ENCODE results near the gene GLA. TPM values are rescaled to one million over a fixed set of nuclear protein-coding genes. Genes with fewer than 3 reads are reported as not detected.

The GLA gene
- total RNA-seq, 1 donor from 2014 or later, result 9.0 TPM

GRCh38 chrX:101357166-101357795 is 50.4 kb downstream of the GLA start:
- no peaks in the 10 kb centered on the region for H3K4me1 ChIP-seq
- intact Hi-C loops (cut with DNase I), result no loop called here

GRCh38 chrX:101349193-101349562 is 58.5 kb downstream of the GLA start:
- no peaks in the 10 kb centered on the region for H3K27me3 ChIP-seq
- no peak for DNase-seq (ENCODE audit: low spot score in 2 of 2)
- intact Hi-C loops (cut with DNase I), result loop anchor here (2.0 to 10.0 kb wide), 4 partner anchors 42 to 252 kb away; partner anchors contain the start of genes CENPI, GLA, HNRNPH2 and RPL36A
- no peaks in the 10 kb centered on the region for H3K9me3 ChIP-seq
- peak overlapping the region in 1 of 2 donors; percentile 81 for H3K27ac ChIP-seq
- TF ChIP-seq CTCF (IDR thresholded peaks at IDR 0.05), result no peak
- H3K4me1 ChIP-seq, result peaks cover 0 to 2% of the 10 kb centered on the region in 2 donors
- peak overlapping the region; percentile 72 to 78 for H3K4me3 ChIP-seq
- peaks cover 0 to 3% of the 10 kb centered on the region in 2 donors for H3K36me3 ChIP-seq

More at GRCh38 chrX:101357166-101357795, 50.4 kb downstream of the GLA start:
- TF ChIP-seq CTCF (IDR thresholded peaks at IDR 0.05), result peak in 1 of 3 experiments; percentile 24
- DNase-seq (ENCODE audit: low spot score in 2 of 2), result no peak
- H3K9me3 ChIP-seq, result no peaks in the 10 kb centered on the region
- H3K4me3 ChIP-seq, result no peak overlapping the region
- H3K36me3 ChIP-seq, result no peaks in the 10 kb centered on the region
- H3K27ac ChIP-seq, result no peak overlapping the region
- no peaks in the 10 kb centered on the region for H3K27me3 ChIP-seq

GRCh38 chrX:101348452-101349192 is 59.1 kb downstream of the GLA start, which contains the start of gene TIMM8A:
Gene TIMM8A, minus strand, starts transcription at chrX:101348742. Its CDS starts 78 bp downstream, at chrX:101348664.
- peak within 1 kb of the TSS; percentile 79 to 81 for H3K27ac ChIP-seq
- H3K9me3 ChIP-seq, result no peaks in the 10 kb centered on the region
- peaks cover 0 to 3% of the 10 kb centered on the region in 2 donors for H3K36me3 ChIP-seq
- H3K4me1 ChIP-seq, result peaks cover 0 to 2% of the 10 kb centered on the region in 2 donors
- DNase-seq (ENCODE audit: low spot score in 2 of 2), result peak; percentile 21 to 85
- H3K4me3 ChIP-seq, result peak within 1 kb of the TSS; percentile 72 to 78
- TF ChIP-seq CTCF (IDR thresholded peaks at IDR 0.05), result no peak
- H3K27me3 ChIP-seq, result no peaks in the 10 kb centered on the region
- intact Hi-C loops (cut with DNase I), result loop anchor here (2.0 to 10.0 kb wide), 4 partner anchors 42 to 251 kb away; partner anchors contain the start of genes CENPI, GLA, HNRNPH2 and RPL36A

- intact Hi-C loops (cut with DNase I), result loop anchor here (2.0 to 10.0 kb wide), 4 partner anchors 43 to 251 kb away; partner anchors contain the start of genes CENPI, GLA, HNRNPH2 and RPL36A
- DNase-seq (ENCODE audit: low spot score in 2 of 2), result no peak
- TF ChIP-seq CTCF (IDR thresholded peaks at IDR 0.05), result no peak
These were observed 59.8 kb downstream of the GLA start for GRCh38 chrX:101347859-101348451.

More at GRCh38 chrX:101347859-101348451, 59.8 kb downstream of the GLA start:
- H3K4me3 ChIP-seq, result peak overlapping the region; percentile 72 to 78
- H3K27ac ChIP-seq, result peak overlapping the region; percentile 79 to 81
- H3K4me1 ChIP-seq, result peaks cover 0 to 2% of the 10 kb centered on the region in 2 donors
- H3K9me3 ChIP-seq, result no peaks in the 10 kb centered on the region
- peaks cover 0 to 3% of the 10 kb centered on the region in 2 donors for H3K36me3 ChIP-seq
- H3K27me3 ChIP-seq, result no peaks in the 10 kb centered on the region

Other genes with a start within 250 kb of the GLA start
- 2.4 TPM for gene DRP2, start 188.1 kb downstream of the GLA start, total RNA-seq
- gene TAF7L, start 116.6 kb downstream of the GLA start, total RNA-seq, result not detected
- gene TIMM8A, start 59.2 kb downstream of the GLA start, total RNA-seq, result not detected
- gene BTK, start 21.7 kb downstream of the GLA start, total RNA-seq, result 0.64 TPM
- gene RPL36A, start 16.9 kb downstream of the GLA start, total RNA-seq, result 822 TPM
- 21.4 TPM for gene HNRNPH2, start 297 bp upstream of the GLA start, total RNA-seq
- gene ARMCX4, start 77.5 kb upstream of the GLA start, total RNA-seq, result 7.3 TPM
- gene ARMCX1, start 142.6 kb upstream of the GLA start, total RNA-seq, result 9.2 TPM
- 9.4 TPM for gene ARMCX6, start 210.1 kb upstream of the GLA start, total RNA-seq
- gene ARMCX3, start 215.2 kb upstream of the GLA start, total RNA-seq, result 12.3 TPM